ENCODE results near the gene VCX3B. TPM values are rescaled to one million over a fixed set of nuclear protein-coding genes. Genes with fewer than 3 reads are reported as not detected.
"Not testable (repeated sequence)": the region's sequence is repeated elsewhere in the genome, so short reads cannot be mapped to it uniquely, and the experiment has no call there.

Gene VCX3B
- total and polyA plus RNA-seq, 4 donors: not detected

DNA sequence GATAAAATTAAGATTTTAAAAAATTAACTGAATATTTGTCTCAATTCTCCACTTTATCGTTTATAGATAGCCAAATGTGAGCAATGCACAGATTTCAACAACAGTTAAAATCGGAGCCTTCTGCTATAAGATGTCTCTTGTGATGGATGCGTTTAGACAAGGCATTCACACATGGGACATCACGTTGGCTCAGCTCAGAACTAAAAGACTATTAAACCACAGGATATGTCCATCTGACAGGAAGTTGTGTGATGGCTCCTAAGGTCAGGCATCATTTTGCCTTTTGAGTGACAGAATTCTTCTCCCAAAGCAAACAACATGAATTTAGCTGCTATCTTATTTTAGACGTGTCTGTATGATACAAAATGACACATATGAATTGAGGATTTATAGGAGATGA is 17.3 kb upstream of the VCX3B start:
- Histone ChIP-seq H3K4me1 (ENCODE audit: control insufficient read depth in 5 of 5, insufficient read depth in 5 of 5, low read length in 5 of 5) (no peaks in the 10 kb centered on the region), H3K36me3 (ENCODE audit: control insufficient read depth in 4 of 4, insufficient read depth in 4 of 4, low read length in 4 of 4) (no peaks in the 10 kb centered on the region), H3K27me3 (ENCODE audit: control insufficient read depth in 3 of 3, insufficient read depth in 3 of 3, low read length in 2 of 3) (peaks cover 0 to 16% (median 4%) of the 10 kb centered on the region in 3 donors), H3K9me3 (ENCODE audit: control insufficient read depth in 4 of 4, insufficient read depth in 3 of 4, low read length in 3 of 4) (no peaks in the 10 kb centered on the region), H3K4me3 (no peak overlapping the region), H3K27ac (ENCODE audit: low read depth in 1 of 2, low read length in 1 of 2) (no peak overlapping the region), H3K9ac (ENCODE audit: insufficient read depth in 1 of 2, low read length in 2 of 2) (no peak overlapping the region)
- TF ChIP-seq CTCF (IDR thresholded peaks at IDR 0.05; ENCODE audit: control extremely low read depth, extremely low read depth): no peak
- ATAC-seq (ENCODE audit: insufficient read depth, low FRiP score): no peak
- 64 to 74% methylated on average over 5 of the region's 5 CpGs for WGBS, 2 donors
- no peak for DNase-seq

GRCh38 chrX:8452343-8452742 is 12.3 kb upstream of the VCX3B start:
- H3K36me3 ChIP-seq (ENCODE audit: control insufficient read depth in 4 of 4, insufficient read depth in 4 of 4, low read length in 4 of 4); H3K4me3 ChIP-seq; DNase-seq; H3K9me3 ChIP-seq (ENCODE audit: control insufficient read depth in 4 of 4, insufficient read depth in 3 of 4, low read length in 3 of 4); ATAC-seq (ENCODE audit: insufficient read depth, low FRiP score); H3K9ac ChIP-seq (ENCODE audit: insufficient read depth in 1 of 2, low read length in 2 of 2); H3K27ac ChIP-seq (ENCODE audit: low read depth in 1 of 2, low read length in 1 of 2); H3K4me1 ChIP-seq (ENCODE audit: control insufficient read depth in 5 of 5, insufficient read depth in 5 of 5, low read length in 5 of 5): not testable (repeated sequence)
- peaks cover 0 to 15% (median 4%) of the 10 kb centered on the region in 3 donors for H3K27me3 ChIP-seq (ENCODE audit: control insufficient read depth in 3 of 3, insufficient read depth in 3 of 3, low read length in 2 of 3)
- 96 to 98% methylated on average over 16 to 21 of the region's 21 CpGs for WGBS, 2 donors

GRCh38 chrX:8453611-8454010 is 11.0 kb upstream of the VCX3B start:
- Histone ChIP-seq H3K4me1 (ENCODE audit: control insufficient read depth in 5 of 5, insufficient read depth in 5 of 5, low read length in 5 of 5) (peaks cover 0 to 7% (median 0%) of the 10 kb centered on the region in 5 donors), H3K27me3 (ENCODE audit: control insufficient read depth in 3 of 3, insufficient read depth in 3 of 3, low read length in 2 of 3) (peaks cover 0 to 15% (median 0%) of the 10 kb centered on the region in 3 donors), H3K9ac (ENCODE audit: insufficient read depth in 1 of 2, low read length in 2 of 2) (no peak overlapping the region), H3K27ac (ENCODE audit: low read depth in 1 of 2, low read length in 1 of 2) (no peak overlapping the region), H3K9me3 (ENCODE audit: control insufficient read depth in 4 of 4, insufficient read depth in 3 of 4, low read length in 3 of 4) (no peaks in the 10 kb centered on the region), H3K36me3 (ENCODE audit: control insufficient read depth in 4 of 4, insufficient read depth in 4 of 4, low read length in 4 of 4) (no peaks in the 10 kb centered on the region), H3K4me3 (no peak overlapping the region)
- WGBS, 2 donors: 33 to 43% methylated on average over 3 of the region's 3 CpGs
- DNase-seq (peak in 2 of 3 donors; percentile 9 to 13), ATAC-seq (ENCODE audit: insufficient read depth, low FRiP score) (no peak)
- TF ChIP-seq CTCF (IDR thresholded peaks at IDR 0.05; ENCODE audit: control extremely low read depth, extremely low read depth): no peak

- Histone ChIP-seq H3K27ac (ENCODE audit: low read depth in 1 of 2, low read length in 1 of 2) (no peak overlapping the region), H3K9me3 (ENCODE audit: control insufficient read depth in 4 of 4, insufficient read depth in 3 of 4, low read length in 3 of 4) (peaks cover 0 to 2% (median 0%) of the 10 kb centered on the region in 4 donors), H3K36me3 (ENCODE audit: control insufficient read depth in 4 of 4, insufficient read depth in 4 of 4, low read length in 4 of 4) (no peaks in the 10 kb centered on the region), H3K4me3 (no peak overlapping the region), H3K4me1 (ENCODE audit: control insufficient read depth in 5 of 5, insufficient read depth in 5 of 5, low read length in 5 of 5) (peaks cover 0 to 7% (median 0%) of the 10 kb centered on the region in 5 donors), H3K27me3 (ENCODE audit: control insufficient read depth in 3 of 3, insufficient read depth in 3 of 3, low read length in 2 of 3) (peaks cover 0 to 12% (median 0%) of the 10 kb centered on the region in 3 donors), H3K9ac (ENCODE audit: insufficient read depth in 1 of 2, low read length in 2 of 2) (no peak overlapping the region)
- DNase-seq (no peak), ATAC-seq (ENCODE audit: insufficient read depth, low FRiP score) (no peak)
- 87 to 88% methylated on average over 4 of the region's 4 CpGs for WGBS, 2 donors
- TF ChIP-seq CTCF (IDR thresholded peaks at IDR 0.05; ENCODE audit: control extremely low read depth, extremely low read depth): no peak
Measured at GRCh38 chrX:8455557-8455956, 9.1 kb upstream of the VCX3B start.
